GM19467 (cell line): ENCODE measurements around the gene CSRNP3.
"Not testable (repeated sequence)": the region's sequence is repeated elsewhere in the genome, so short reads cannot be mapped to it uniquely, and the experiment has no call there.

Source experiments
- ATAC-seq: cut with Tn5 transposase; IDR thresholded peaks from one replicate; pipeline ENCODE4 v1.9.1; 2021; ENCODE audit warnings: mild to moderate bottlenecking, moderate library complexity; ENCODE audit not compliant: unreplicated experiment

Gene CSRNP3

DNA sequence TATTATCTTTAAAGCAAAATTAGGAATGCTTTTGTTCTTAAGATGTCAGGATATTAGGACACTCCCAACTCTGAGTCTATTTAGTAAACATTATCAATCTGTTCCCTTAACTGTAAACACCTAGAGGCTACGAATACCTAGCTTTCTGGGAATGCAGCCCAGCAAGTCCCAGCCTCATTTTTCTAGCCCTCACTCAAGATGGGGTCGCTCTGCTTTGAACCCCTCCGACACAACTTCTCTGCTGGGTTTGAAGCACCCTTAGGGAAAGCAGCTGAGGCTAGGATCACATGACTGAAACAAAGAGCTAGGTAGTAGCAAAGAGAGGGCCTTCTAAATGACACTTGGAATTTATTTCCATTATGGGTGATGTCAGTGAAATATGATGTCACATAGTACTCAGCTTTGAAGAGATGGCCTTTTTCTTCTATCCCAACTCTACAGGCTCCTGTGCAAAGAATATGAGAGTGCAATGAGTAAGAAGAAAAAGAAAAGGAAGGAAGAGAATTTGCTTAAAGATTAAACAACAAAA, 114.7 kb downstream of the CSRNP3 start:
- no peak for ATAC-seq

DNA sequence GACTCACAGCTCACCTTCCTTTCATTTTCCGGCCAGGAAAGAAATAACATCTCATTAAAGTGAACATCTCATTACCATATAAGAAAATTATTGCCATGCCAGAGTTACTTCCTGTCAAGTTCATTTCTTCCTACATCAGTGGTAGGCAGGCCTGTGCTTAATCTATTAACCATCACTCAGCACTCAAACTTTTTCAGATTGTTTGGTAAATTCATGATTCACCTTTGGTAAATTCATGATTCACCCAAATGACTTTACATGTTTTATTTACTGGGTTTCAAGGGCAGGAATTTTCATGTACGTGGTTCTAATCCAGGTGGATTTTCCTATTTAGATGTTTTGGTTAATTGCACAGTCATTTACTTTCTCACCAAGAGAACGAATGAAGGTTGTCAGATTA, 116.5 kb downstream of the CSRNP3 start:
- no peak for ATAC-seq

DNA sequence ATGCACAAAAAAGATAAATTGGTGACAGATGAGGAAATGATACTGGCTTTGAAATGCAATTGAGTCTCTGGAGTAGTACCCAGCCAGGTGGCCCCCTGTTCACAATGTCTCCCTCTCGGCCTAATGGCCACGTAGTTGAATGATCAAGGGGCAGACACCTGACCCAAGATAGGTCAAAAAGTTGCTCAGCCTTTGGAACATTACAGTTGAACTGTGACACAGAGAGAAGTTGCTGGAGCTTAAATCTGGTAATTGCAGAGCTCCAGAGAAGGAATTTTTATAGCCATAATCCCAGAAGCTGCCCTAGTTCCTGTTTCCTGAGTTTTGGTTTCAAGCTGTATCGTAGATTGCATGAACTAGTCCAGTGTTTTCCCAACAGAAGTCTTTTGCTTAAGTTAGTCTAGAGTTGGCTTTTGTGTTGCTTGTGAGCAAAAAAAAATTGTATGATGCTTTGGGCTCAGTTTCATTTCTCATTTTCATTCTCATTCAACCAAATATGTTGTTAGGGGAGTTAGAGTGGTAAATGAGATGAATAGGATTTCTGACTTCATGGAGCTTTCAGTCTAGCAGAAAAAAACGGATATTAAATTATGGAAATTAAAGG, 117.9 kb downstream of the CSRNP3 start:
- peak; percentile 69 for ATAC-seq

DNA sequence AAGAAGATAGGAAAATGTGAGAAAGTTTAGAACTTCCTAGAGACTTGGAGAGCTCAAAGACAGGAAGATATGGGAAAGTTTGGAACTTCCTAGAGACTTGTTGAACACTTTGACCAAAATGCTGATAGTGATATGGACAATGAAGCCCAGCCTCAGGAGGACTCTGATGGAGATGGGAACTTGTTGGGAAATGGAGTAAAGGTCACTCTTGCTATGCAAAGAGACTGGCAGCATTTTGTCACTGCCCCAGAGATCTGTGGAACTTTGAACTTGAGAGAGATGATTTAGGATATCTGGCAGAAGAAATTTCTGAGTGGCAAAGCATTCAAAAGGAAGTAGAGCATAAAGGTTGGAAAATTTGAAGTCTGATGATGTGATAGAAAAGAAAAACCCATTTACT, 121.5 kb downstream of the CSRNP3 start:
- not testable (repeated sequence) for ATAC-seq

DNA sequence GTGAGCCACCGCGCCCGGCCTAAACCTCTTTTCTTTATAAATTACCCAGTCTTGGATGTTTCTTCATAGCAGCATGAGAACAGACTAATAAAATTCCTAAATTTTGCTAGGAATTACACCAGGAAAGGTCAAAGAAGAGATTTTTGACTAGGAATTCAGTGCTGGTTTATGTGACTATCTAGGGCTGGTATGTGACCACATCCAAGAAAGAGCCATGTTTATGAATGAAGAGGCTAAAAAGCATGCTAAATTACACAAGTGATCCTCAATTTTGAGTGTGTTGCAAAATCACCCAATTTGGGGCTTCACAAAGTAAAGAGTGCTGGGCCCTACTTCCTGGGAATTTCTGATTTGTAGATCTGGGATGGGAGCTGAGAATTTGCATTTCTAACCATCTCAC, 123.6 kb downstream of the CSRNP3 start:
- ATAC-seq = no peak

DNA sequence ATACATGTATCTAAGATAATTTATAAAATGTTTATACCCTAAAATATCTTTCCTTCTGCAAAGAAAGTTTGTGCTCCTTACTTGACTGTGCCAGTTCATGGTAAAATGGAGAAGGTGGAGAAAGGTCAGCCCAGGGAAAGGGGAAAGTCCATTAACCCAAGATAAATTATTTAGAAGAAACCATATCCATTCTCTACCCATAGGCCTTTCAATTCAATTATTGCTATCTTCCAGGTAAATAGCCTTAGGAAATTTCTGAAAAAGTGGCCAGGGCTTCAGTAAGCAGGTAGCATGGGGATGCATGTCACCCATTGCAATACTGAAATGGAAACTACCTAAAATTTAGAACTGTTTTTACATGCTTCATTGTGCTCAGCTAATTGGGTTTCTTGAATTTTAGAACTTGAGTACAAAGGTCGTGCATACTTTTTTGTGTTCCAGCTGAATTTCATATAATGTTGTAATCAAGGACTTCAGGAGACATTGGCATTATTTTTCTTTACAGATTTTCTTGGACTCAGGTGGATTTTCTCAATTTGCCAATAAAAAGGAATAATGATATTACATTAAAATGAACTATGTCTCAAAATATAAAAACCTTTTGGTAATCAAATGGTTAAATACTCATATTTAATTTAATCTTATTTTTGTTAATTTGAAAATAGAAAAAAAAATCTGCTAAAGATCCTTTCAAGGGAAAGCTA, 124.9 kb downstream of the CSRNP3 start:
- no peak for ATAC-seq

DNA sequence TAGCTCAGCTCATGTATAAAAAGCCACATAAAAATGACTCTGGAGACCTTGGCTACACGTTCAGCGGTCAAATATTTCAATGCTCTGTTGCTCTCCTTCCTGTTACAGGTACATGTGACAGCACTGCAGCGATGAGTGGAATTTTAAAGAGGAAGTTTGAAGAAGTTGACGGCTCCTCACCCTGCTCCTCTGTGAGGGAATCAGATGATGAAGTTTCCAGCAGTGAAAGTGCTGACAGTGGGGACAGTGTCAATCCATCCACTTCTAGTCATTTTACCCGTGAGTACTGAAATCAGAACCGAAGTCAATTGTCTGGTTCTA, 125.4 kb downstream of the CSRNP3 start:
- peak; percentile 89 for ATAC-seq

DNA sequence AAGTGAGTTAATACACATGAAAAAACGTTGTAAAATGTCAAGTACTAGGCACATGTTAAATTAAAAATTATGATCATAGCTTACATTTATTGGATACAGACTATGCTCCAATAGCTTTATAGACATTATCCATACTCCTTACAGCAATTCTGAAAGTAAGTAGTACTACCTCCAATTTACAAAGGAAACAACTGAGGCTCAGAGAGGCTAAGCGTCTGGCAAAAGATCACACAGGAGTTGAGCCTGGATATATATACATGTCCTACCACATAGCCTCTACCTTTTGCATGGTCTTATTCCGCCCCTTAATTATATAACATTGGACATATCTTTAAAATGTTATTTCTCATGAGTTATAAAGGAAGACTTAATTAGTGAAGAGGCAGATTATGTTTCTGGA, 127.3 kb downstream of the CSRNP3 start:
- no peak for ATAC-seq

DNA sequence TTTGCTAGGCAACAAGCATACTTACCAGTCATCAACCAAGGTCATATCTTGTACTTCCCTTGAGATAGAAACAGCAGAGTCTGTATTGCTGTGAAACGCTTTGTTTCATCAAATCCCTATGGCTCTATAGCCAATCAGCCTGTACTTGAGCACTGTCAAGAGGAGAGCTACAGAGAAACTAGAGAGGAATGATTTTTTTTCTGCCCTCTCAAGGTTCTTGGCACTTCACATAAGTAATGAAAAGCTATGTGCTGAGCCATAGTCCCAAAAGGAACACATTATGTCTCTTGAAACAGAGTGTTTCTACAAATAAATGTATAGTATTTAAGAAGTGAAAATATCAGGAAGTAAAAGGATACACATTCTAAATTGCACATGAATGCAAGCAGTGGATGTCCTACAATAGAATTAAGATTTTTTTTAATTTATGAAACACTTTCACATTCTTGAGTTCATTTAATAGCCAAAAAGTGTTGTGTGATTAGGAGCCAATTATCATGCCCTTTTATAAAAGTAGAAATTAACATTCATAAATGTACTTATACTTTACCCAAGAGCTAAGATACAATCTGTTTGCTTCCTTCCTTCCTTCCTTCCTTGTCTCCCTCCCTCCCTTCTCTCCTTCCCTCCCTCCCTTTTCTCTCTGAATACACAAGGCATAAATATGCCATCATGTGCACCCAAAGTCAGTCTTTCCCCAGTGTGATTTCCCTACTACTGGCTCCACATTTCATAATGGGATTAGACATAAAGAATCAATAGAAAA, 131.8 kb downstream of the CSRNP3 start:
- ATAC-seq = no peak

DNA sequence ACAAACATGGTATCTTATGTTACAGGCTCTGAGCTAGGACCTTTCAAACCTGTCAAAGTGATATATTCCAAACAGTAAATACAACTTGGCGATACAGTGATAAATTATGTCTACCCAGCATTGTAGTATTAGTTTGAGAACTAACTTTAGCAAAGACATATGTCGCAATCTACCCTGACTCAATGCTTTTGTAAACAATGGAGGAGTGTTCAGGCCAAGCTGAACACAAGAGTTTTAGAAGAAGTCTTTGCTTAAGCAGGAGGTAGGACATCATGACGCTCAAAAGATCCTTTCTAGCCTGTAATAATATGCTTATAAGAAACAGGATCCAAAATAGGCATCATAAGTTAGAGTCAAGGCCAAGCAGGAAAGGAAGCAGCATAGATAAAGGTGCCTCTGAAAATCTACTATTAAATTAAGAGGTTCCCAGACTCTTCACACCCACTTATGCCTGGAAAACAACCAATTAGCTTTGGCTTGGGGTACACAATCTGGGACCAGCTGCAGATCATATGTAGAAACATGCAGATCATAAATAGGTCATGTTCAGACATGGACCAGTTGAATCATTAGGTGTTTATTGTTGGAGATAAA, 132.5 kb downstream of the CSRNP3 start:
- no peak for ATAC-seq

DNA sequence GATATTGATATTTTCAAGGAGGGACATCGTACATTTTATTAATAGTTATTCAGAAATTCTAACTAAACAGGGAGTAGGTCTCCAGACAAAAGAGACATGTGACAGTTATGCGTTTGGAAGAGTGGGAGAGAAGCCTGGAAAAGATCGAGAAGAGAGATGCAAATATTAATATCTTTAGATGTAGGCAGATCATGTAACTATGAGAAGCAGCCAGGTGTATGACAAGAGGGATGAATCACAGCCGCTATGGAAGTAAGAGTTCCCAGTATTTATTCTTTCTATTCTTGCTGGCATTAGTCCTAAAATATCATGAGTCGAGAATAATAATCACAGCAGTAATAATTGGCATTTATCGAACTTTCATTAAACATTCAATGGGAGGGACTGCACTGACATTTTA, 140.2 kb downstream of the CSRNP3 start:
- ATAC-seq = no peak

DNA sequence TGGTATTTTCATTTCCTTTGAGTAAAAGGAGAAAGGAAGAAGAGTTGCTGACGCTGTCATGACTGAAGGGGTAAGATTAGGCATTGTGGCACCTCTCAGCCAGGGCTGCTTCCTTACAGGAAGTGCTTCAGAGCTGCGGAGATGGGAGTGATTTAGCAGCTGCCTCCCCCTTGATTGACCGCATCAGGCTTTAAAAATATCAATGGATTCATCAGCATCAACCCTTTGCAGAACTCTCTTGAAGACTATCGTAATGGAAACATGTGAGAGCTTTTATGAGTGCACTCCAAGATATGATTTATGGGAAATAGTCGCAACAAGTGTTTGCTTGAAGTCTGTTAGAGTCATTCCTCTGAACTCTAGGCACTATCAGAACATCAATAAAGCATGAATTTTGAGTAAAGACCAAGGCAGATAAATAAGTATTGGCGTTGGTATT, 141.1 kb downstream of the CSRNP3 start:
- no peak for ATAC-seq

DNA sequence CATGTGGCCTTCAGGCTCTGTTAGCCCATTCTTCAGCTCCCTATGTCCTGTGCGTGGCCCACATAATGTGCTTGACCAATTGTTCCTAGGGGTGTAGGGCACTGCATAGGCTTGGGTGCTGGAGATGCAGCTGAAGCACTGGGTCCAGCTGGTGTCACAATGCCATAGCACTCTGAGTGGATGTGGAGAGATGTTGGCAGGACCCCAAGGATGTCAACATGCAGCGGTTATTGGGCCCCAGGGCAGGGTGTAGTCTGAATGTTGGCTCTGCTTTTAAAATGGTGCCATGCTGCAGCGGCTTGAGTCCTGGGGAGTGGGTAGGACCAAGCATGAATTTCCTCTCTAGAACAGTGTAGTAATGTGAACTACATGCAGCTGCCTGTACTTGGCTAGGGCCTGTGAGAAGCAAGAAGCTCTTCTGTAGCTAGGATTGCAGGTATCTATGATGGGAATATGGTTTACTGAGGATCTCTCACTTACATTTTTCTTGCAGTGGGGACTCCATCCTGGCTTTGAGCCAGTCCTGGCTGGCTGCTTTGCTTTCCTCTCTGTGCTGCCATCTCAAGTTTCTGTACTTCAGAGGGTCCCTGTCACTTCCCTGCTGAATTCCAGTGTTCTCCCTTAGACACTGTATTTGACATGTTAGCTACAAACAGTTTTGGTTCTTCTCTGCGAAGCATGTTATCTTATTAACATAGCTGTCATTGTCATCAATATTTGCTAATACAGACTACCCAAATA, 148.4 kb downstream of the CSRNP3 start:
- no peak for ATAC-seq

DNA sequence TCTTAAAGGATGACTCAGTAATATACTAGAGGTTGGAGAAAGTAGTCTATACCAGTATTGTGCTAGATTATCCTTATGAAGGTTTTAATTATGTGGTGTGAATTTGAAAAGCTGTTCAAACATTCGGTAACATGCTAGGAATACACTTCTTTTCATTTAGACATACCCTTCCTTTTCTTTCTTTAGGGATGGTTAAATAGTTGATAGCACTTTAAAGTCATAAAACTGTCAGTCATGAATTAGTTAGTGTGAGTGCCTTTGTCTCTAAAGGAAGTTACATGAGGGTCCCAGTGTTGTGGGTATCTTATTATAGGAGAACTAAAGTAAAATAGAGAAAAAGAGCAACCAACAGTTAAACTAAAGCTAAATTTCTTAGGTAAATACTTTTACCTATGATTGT, 149.3 kb downstream of the CSRNP3 start:
- no peak for ATAC-seq

DNA sequence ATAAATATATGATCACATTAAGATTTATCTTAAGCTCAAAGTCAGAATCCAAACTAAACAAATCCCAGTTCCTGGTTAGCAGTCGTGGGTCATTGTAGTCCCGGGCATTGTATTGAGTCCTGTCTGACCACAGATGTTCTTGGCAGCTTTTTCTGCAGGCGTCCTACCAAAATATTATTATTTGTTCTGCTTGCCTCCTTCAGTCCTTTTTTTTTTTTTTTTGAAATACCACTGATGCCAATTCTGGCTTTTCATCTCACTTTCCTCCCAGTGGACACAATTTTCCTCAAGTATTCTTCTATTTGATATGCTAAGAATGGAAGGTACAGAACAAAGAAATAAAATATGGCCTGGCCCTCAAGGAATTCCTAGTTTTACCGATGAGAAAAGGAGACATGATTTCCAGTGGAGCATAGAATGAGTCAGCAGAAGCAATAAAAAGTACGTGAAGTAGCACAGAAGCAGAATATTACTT, 151.6 kb downstream of the CSRNP3 start:
- no peak for ATAC-seq

DNA sequence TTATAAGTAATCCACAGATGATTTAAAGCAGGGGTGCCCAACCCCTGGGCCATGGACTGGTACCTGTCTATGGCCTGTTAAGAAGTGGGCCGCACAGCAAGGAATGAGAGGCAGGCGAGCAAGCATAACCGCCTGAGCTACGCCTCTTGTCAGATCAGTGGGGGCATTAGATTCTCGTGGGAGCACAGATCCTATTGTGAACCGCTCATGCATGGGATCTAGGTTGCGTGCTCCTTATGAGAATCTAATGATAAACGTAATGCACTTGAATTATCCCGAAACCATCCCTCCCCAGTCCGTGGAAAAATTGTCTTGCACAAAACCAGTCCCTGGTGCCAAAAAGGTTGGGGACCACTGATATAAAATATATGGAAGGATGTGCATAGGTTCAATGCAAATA, 153.7 kb downstream of the CSRNP3 start:
- ATAC-seq = no peak

DNA sequence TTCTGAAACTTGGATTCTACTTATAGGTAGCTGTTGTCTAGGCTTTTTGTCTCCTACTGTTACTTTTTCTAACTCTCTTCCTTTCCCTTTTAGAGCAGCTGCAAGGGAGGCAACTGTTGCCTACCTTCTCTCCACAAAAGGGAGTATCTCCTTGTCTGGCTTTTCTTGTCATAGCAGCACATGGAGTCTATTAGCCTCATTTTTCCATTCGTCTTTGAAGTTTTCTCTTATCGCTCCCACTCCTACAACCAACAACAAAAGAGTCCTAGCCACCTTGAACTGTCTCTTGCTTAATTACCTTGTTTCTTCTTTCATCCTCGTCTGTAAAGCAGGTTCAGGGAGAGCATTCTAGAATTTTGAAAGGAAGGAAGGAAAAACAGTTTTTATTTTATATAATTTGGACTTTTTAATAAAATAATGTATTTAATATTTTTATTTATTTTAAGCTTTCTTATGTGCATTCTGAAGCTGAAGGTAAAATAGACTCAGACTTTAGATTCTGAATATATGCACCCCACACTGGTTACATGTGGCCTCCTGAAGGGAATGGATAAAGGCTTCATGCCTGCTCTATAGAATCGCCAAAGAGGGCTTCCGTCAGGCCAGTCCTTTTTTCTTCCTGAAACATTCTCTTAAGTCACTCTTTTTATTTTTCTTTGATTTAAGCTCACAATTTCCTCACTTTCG, 154.4 kb downstream of the CSRNP3 start:
- ATAC-seq = no peak

DNA sequence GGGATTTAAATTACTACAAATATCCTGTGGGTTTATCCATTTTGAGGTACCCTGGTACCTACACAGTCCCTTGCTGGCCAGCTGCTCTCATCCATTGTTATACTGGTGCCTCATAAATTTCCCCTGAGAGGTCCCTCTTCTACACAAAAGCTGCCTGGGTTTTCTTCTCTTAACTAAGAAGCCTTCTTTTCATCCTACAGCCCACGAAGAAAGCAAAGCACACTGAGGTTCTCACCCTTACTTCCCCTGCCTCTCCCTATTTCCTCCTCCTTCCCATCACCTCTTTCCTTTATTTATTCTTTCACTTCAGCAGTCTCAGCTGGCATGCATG, 154.9 kb downstream of the CSRNP3 start:
- no peak for ATAC-seq

DNA sequence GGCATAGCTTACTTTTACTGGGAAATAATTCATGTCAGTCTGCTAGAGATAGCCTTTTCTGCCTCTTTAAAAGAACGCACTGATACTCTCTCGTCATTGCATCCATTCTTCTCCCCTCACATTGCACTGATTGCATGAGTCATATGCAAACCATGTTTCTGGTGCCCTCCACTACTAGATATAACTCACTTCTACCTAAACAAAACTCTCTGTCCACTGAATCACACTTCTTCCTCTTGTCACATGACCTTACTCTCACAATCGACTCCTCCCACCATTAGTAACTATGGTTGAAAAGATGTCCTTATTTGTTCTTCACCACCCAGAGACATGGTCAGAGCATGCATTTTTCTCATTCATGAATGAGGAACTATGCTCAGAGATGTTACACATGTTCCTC, 158.0 kb downstream of the CSRNP3 start:
- no peak for ATAC-seq

DNA sequence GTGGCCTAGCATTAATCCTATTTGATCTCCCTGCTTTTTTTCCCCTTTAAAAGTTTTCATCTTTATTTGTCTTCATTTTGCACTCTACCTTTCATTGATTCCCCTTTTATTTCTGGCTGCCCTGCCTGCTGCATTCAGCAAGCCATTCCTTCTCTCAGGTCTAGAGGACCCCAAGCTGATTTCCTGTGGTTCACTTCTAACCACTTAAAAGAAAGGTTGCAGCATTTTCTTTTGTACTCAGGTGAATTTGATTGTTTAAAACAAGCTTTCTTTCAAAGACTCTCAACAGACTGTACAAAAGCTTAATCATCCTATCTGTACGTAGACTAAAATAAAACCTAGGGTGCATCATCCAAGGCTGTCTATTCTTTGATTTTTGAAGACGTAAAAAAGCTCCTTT, 160.3 kb downstream of the CSRNP3 start:
- no peak for ATAC-seq
